H1 (cell line): ENCODE data around the gene ECT2L. TPM values are rescaled to one million over a fixed set of nuclear protein-coding genes. Genes with fewer than 3 reads are reported as not detected.

Experiments used
- CTCF ChIA-PET: fragments of 300-600 bp; sonication (Branson Sonifier 250); formaldehyde crosslinking; loops from one replicate; lab custom pipeline; 2021; ENCODE audit not compliant: partially characterized antibody; lab: Charles Lee
- POLR2A ChIA-PET: fragments of 300-600 bp; sonication (Branson Sonifier 250); formaldehyde crosslinking; loops from one replicate; lab custom pipeline; 2021; ENCODE audit warnings: inconsistent platforms; ENCODE audit not compliant: partially characterized antibody; lab: Charles Lee
- DNase-seq, 2 experiments: peaks; one replicate each; pipeline versions ENCODE4 v3.0.0 to v3.0.0-alpha.2; 2010 to 2022; ENCODE audit warnings: low spot score in 2 of 2, low read depth in 1 of 2, mixed read lengths in 1 of 2
- FAIRE-seq: peaks from 2 replicates; lab custom pipeline; 2011; peaks lifted over from hg19 to GRCh38; lab: Jason Lieb, UNC
- H2AFZ ChIP-seq: 2 replicates; pipeline ENCODE4 v1.8.1; 2012; ENCODE audit warnings: low read length, inconsistent platforms
- H2AK5ac ChIP-seq: 2 replicates; pipeline ENCODE4 v1.6.1; 2013; ENCODE audit warnings: low read depth, low read length
- H2BK120ac ChIP-seq: replicated peaks from 2 replicates; pipeline ENCODE3; 2013; ENCODE audit warnings: low read depth, low read length, inconsistent platforms
- H2BK12ac ChIP-seq: 2 replicates; pipeline ENCODE4 v1.6.1; 2013; ENCODE audit warnings: low read depth, low read length
- H2BK15ac ChIP-seq: 2 replicates; pipeline ENCODE4 v1.6.1; 2013; ENCODE audit warnings: low read length
- H2BK20ac ChIP-seq: 2 replicates; pipeline ENCODE4 v1.6.1; 2013; ENCODE audit warnings: low read length
- H2BK5ac ChIP-seq: 2 replicates; pipeline ENCODE4 v1.6.1; 2013; ENCODE audit warnings: low read depth, low read length
- H3K14ac ChIP-seq: 2 replicates; pipeline ENCODE4 v1.6.1; 2013; ENCODE audit warnings: inconsistent platforms; ENCODE audit not compliant: insufficient read length
- H3K18ac ChIP-seq: 2 replicates; pipeline ENCODE4 v1.6.1; 2013; ENCODE audit warnings: low read length; ENCODE audit errors: extremely low read depth
- H3K23ac ChIP-seq: 2 replicates; pipeline ENCODE4 v1.6.1; 2013; ENCODE audit warnings: inconsistent platforms; ENCODE audit not compliant: insufficient read length
- H3K23me2 ChIP-seq: 2 replicates; pipeline ENCODE4 v1.6.1; 2013; ENCODE audit warnings: low read depth, low read length
- H3K27ac ChIP-seq: 2 replicates; pipeline ENCODE4 v1.6.1; 2011; ENCODE audit warnings: low read depth, low read length, inconsistent platforms
- H3K27me3 ChIP-seq, 4 experiments: replicated peaks in 1 of 4; 1 replicate in 1 of 4; 2 replicates in 3 of 4; pipeline versions ENCODE4 v1.6.1 to v1.8.1; 2011 to 2013; ENCODE audit warnings: low read length in 3 of 4, mild to moderate bottlenecking in 3 of 4, inconsistent platforms in 2 of 4, mixed read lengths in 2 of 4, moderate library complexity in 1 of 4; ENCODE audit not compliant: control insufficient read depth in 3 of 4, insufficient read depth in 3 of 4; ENCODE audit errors: extremely low read depth in 1 of 4
- H3K36me3 ChIP-seq, 4 experiments: 2 replicates each; pipeline versions ENCODE4 v1.6.1 to v1.8.1; 2011 to 2013; ENCODE audit warnings: mild to moderate bottlenecking in 4 of 4, low read length in 3 of 4, moderate library complexity in 2 of 4, control low read depth in 1 of 4, inconsistent platforms in 1 of 4; ENCODE audit not compliant: insufficient read depth in 4 of 4, control insufficient read depth in 2 of 4
- H3K4ac ChIP-seq: replicated peaks from 2 replicates; pipeline ENCODE3; 2013; ENCODE audit warnings: low read length, low read depth, mixed read lengths, inconsistent platforms; ENCODE audit not compliant: insufficient read length
- H3K4me1 ChIP-seq, 4 experiments: replicated peaks in 1 of 4; 1 replicate in 1 of 4; 2 replicates in 3 of 4; pipeline versions ENCODE4 v1.6.1 to v1.8.1; 2011 to 2013; ENCODE audit warnings: low read length in 3 of 4, inconsistent platforms in 2 of 4, mixed read lengths in 1 of 4; ENCODE audit not compliant: insufficient read depth in 4 of 4, control insufficient read depth in 3 of 4
- H3K4me2 ChIP-seq, 2 experiments: 2 replicates each; pipeline versions ENCODE4 v1.6.1 to v1.8.1; 2011 to 2013; ENCODE audit warnings: low read depth in 2 of 2, low read length in 2 of 2, control low read depth in 1 of 2, inconsistent platforms in 1 of 2, mild to moderate bottlenecking in 1 of 2; ENCODE audit not compliant: insufficient read depth in 1 of 2
- H3K4me3 ChIP-seq, 4 experiments: fragments of 200-600, 300-600 bp in 1 of 4; sonication (generic), shearing (Covaris generic), sonication (Bioruptor Twin) in 1 of 4; 2 replicates each; pipeline versions ENCODE4 v1.5.1 to v1.8.1; 2011 to 2016; ENCODE audit warnings: low read length in 4 of 4, low read depth in 3 of 4, control low read depth in 2 of 4, inconsistent platforms in 2 of 4, mild to moderate bottlenecking in 2 of 4, mixed read lengths in 1 of 4, moderate library complexity in 1 of 4; ENCODE audit not compliant: insufficient read depth in 2 of 4; ENCODE audit errors: extremely low read depth in 1 of 4
- H3K56ac ChIP-seq: replicated peaks from 2 replicates; pipeline ENCODE3; 2013; ENCODE audit warnings: low read depth, mild to moderate bottlenecking, mixed read lengths, low read length, inconsistent platforms; ENCODE audit not compliant: insufficient read length
- H3K79me1 ChIP-seq: 2 replicates; pipeline ENCODE4 v1.6.1; 2013; ENCODE audit warnings: low read depth, low read length, control low read depth
- H3K79me2 ChIP-seq, 2 experiments: 2 replicates each; pipeline versions ENCODE4 v1.6.1 to v1.8.1; 2012 to 2013; ENCODE audit warnings: low read length in 2 of 2, mild to moderate bottlenecking in 2 of 2, inconsistent platforms in 1 of 2; ENCODE audit not compliant: insufficient read depth in 2 of 2, control insufficient read depth in 1 of 2
- H3K9ac ChIP-seq, 4 experiments: replicated peaks in 1 of 4; 1 replicate in 1 of 4; 2 replicates in 3 of 4; pipeline versions ENCODE4 v1.6.1 to v1.8.1; 2011 to 2013; ENCODE audit warnings: low read depth in 3 of 4, low read length in 3 of 4, control low read depth in 2 of 4, mild to moderate bottlenecking in 2 of 4, moderate library complexity in 2 of 4, inconsistent platforms in 1 of 4; ENCODE audit errors: extremely low read depth in 1 of 4
- H3K9me3 ChIP-seq, 2 experiments: 2 replicates each; pipeline versions ENCODE4 v1.6.1 to v1.8.1; 2012 to 2013; ENCODE audit warnings: mild to moderate bottlenecking in 2 of 2, moderate library complexity in 2 of 2, control low read depth in 1 of 2, inconsistent platforms in 1 of 2, low read depth in 1 of 2, low read length in 1 of 2, mixed read lengths in 1 of 2; ENCODE audit not compliant: insufficient read depth in 2 of 2
- H4K20me1 ChIP-seq, 2 experiments: replicated peaks in 1 of 2; 2 replicates each; pipeline versions ENCODE3 to v1.8.1; 2011 to 2013; ENCODE audit warnings: inconsistent platforms in 2 of 2, low read length in 2 of 2, mild to moderate bottlenecking in 1 of 2; ENCODE audit not compliant: insufficient read depth in 2 of 2, control insufficient read depth in 1 of 2
- H4K5ac ChIP-seq: 2 replicates; pipeline ENCODE4 v1.6.1; 2013; ENCODE audit warnings: low read length, low read depth, mixed read lengths, inconsistent platforms; ENCODE audit not compliant: insufficient read length
- H4K8ac ChIP-seq: 2 replicates; pipeline ENCODE4 v1.8.0; 2013; ENCODE audit warnings: mild to moderate bottlenecking, moderate library complexity, low read length, inconsistent platforms; ENCODE audit not compliant: insufficient read depth; ENCODE audit errors: extremely low read depth
- H4K91ac ChIP-seq: replicated peaks from 2 replicates; pipeline ENCODE3; 2013; ENCODE audit warnings: low read length, mixed read lengths, inconsistent platforms; ENCODE audit not compliant: insufficient read length
- ATF2 ChIP-seq: IDR thresholded peaks from 2 replicates; pipeline ENCODE4 v1.6.1; 2012; ENCODE audit warnings: low read length, inconsistent platforms
- WGBS, 2 experiments: shearing (Covaris generic) in 1 of 2; methylation state at CpG; one replicate each; pipeline versions ENCODE4 v1.1.6 to v1.1.7; 2013 to 2015; ENCODE audit warnings: low lambda C conversion rate in 2 of 2, mixed read lengths in 2 of 2, inconsistent platforms in 1 of 2, low coverage in 1 of 2, missing lambda C conversion rate in 1 of 2; ENCODE audit not compliant: insufficient replicate concordance in 2 of 2, insufficient coverage in 1 of 2, insufficient read length in 1 of 2; ENCODE audit errors: extremely low coverage in 1 of 2, missing lambda C conversion rate in 1 of 2; 5-methylcytosine and 5-hydroxymethylcytosine counted together
- polyA plus RNA-seq, 7 experiments: library from polyadenylated mRNA; depleted of rRNA in 3 of 7; stranded (reverse) in 5 of 7; unstranded in 2 of 7; fragments of >200 nt in 5 of 7; fragments of 200-250 nt in 2 of 7; gene quantifications; 1 replicate in 5 of 7; 2 replicates in 1 of 7; 4 replicates in 1 of 7; pipeline versions ENCODE4 v1.2.1 to v1.2.3, GENCODE V29; 2011 to 2013; ENCODE audit warnings: missing spikeins in 2 of 7, mixed read lengths in 2 of 7
- total RNA-seq: library from RNA; stranded (reverse); fragmentation: NEBNext Ultra II Directional; extraction: Animal tissue kit (Norgen Biotek cat#: 25700); gene quantifications from 2 replicates; pipeline ENCODE4 v1.2.1, GENCODE V29; 2021

The ECT2L gene
- total and polyA plus RNA-seq, 2 of the 8 experiments (the other 6 are each of a cell fraction or from before 2014, with no cell fraction given): not detected

- H3K14ac ChIP-seq: no peak overlapping the region
- ChIA-PET POLR2A (no interaction called here), CTCF (interaction anchor here (0.9 kb wide), 1 partner anchor 14 kb away, joined by 3 read pairs; no protein-coding TSS in a partner anchor)
- no peaks in the 10 kb centered on the region for H3K23me2 ChIP-seq
- no peak overlapping the region for H2BK20ac ChIP-seq
- no peak for DNase-seq
- no peaks in the 10 kb centered on the region for H3K27me3 ChIP-seq
- H2BK12ac ChIP-seq: no peak overlapping the region
- H2BK15ac ChIP-seq: no peak overlapping the region
- FAIRE-seq: no peak
- no peak overlapping the region for H2BK5ac ChIP-seq
- no peak overlapping the region for H3K4me3 ChIP-seq
- 92% methylated on average over 1 of the region's 1 CpG; no CpG with 5 or more reads in 1 of the 2 experiments for WGBS, 2 experiments
- H3K4ac ChIP-seq: no peak overlapping the region
- no peak overlapping the region for H2BK120ac ChIP-seq
- no peak overlapping the region for H2AK5ac ChIP-seq
- H3K4me1 ChIP-seq: no peaks in the 10 kb centered on the region
- no peaks in the 10 kb centered on the region for H3K79me2 ChIP-seq
- H3K23ac ChIP-seq: no peak overlapping the region
- H4K8ac ChIP-seq: no peak overlapping the region
- H4K20me1 ChIP-seq: no peaks in the 10 kb centered on the region
- H3K9me3 ChIP-seq: no peaks in the 10 kb centered on the region
- H3K56ac ChIP-seq: no peak overlapping the region
- H3K27ac ChIP-seq: no peak overlapping the region
- no peak overlapping the region for H4K91ac ChIP-seq
- no peaks in the 10 kb centered on the region for H3K79me1 ChIP-seq
- no peak overlapping the region for H4K5ac ChIP-seq
- no peak overlapping the region for H3K18ac ChIP-seq
- no peak overlapping the region for H3K4me2 ChIP-seq
- no peaks in the 10 kb centered on the region for H3K36me3 ChIP-seq
- H3K9ac ChIP-seq: no peak overlapping the region
- H2AFZ ChIP-seq: no peak overlapping the region
- TF ChIP-seq ATF2: no peak
Measured at GRCh38 chr6:138787138-138787537, 8.7 kb upstream of the ECT2L start.
